Trophoblast cell (in vitro differentiated cells and primary cell): Measurements from ENCODE around the gene JMJD1C.

ENCODE experiments used
- DNase-seq, 2 donors: peaks; one replicate each; pipeline ENCODE4 v3.0.0-alpha.2; 2016
- H2AFZ ChIP-seq: 2 replicates; pipeline ENCODE4 v1.6.1; 2013; ENCODE audit warnings: low read length, moderate library complexity, mild to moderate bottlenecking; ENCODE audit not compliant: insufficient read depth, poor library complexity
- H2AK5ac ChIP-seq: 2 replicates; pipeline ENCODE4 v1.6.1; 2013; ENCODE audit warnings: mild to moderate bottlenecking, low read length
- H2BK120ac ChIP-seq: 2 replicates; pipeline ENCODE4 v1.6.1; 2013; ENCODE audit warnings: low read length, mild to moderate bottlenecking, moderate library complexity; ENCODE audit not compliant: insufficient read depth, poor library complexity
- H2BK12ac ChIP-seq: 2 replicates; pipeline ENCODE4 v1.6.1; 2013; ENCODE audit warnings: mild to moderate bottlenecking, low read length, moderate library complexity
- H2BK5ac ChIP-seq: 2 replicates; pipeline ENCODE4 v1.6.1; 2013; ENCODE audit warnings: low read length, low read depth, moderate library complexity, mild to moderate bottlenecking; ENCODE audit not compliant: poor library complexity
- H3K14ac ChIP-seq: 2 replicates; pipeline ENCODE4 v1.6.1; 2013; ENCODE audit warnings: mild to moderate bottlenecking, low read length
- H3K18ac ChIP-seq: 2 replicates; pipeline ENCODE4 v1.6.1; 2013; ENCODE audit warnings: mild to moderate bottlenecking, low read length
- H3K23ac ChIP-seq: 2 replicates; pipeline ENCODE4 v1.6.1; 2013; ENCODE audit warnings: low read length
- H3K27ac ChIP-seq: 2 replicates; pipeline ENCODE4 v1.5.1; 2013; ENCODE audit warnings: low read depth, mild to moderate bottlenecking, inconsistent platforms, low read length, moderate library complexity
- H3K27me3 ChIP-seq: 2 replicates; pipeline ENCODE4 v1.6.1; 2013; ENCODE audit warnings: inconsistent platforms, mild to moderate bottlenecking, low read length, moderate library complexity; ENCODE audit not compliant: insufficient read depth
- H3K36me3 ChIP-seq, 2 experiments: 1 replicate in 1 of 2; 2 replicates in 1 of 2; pipeline ENCODE4 v1.6.1; 2013; ENCODE audit warnings: low read length in 2 of 2, mild to moderate bottlenecking in 2 of 2, moderate library complexity in 1 of 2; ENCODE audit not compliant: insufficient read depth in 2 of 2, control insufficient read depth in 1 of 2
- H3K4ac ChIP-seq: 2 replicates; pipeline ENCODE4 v1.6.1; 2013; ENCODE audit warnings: low read depth, mild to moderate bottlenecking, low read length, moderate library complexity
- H3K4me1 ChIP-seq, 2 experiments: 1 replicate in 1 of 2; 2 replicates in 1 of 2; pipeline ENCODE4 v1.6.1; 2013; ENCODE audit warnings: low read length in 2 of 2, mild to moderate bottlenecking in 2 of 2, moderate library complexity in 1 of 2; ENCODE audit not compliant: insufficient read depth in 2 of 2, control insufficient read depth in 1 of 2
- H3K4me2 ChIP-seq: 2 replicates; pipeline ENCODE4 v1.6.1; 2013; ENCODE audit warnings: inconsistent platforms, mild to moderate bottlenecking, low read length, moderate library complexity
- H3K4me3 ChIP-seq: 2 replicates; pipeline ENCODE4 v1.5.1; 2013; ENCODE audit warnings: mild to moderate bottlenecking, low read depth, low read length, inconsistent platforms
- H3K79me1 ChIP-seq: one replicate; pipeline ENCODE4 v1.6.1; 2013; ENCODE audit warnings: low read length
- H3K79me2 ChIP-seq: 2 replicates; pipeline ENCODE4 v1.6.1; 2013; ENCODE audit warnings: low read length, mild to moderate bottlenecking; ENCODE audit not compliant: control insufficient read depth, insufficient read depth, poor library complexity
- H3K9ac ChIP-seq: 2 replicates; pipeline ENCODE4 v1.6.1; 2013; ENCODE audit warnings: mild to moderate bottlenecking, low read length
- H3K9me3 ChIP-seq: 2 replicates; pipeline ENCODE4 v1.6.1; 2013; ENCODE audit warnings: low read depth, mild to moderate bottlenecking, control low read depth, inconsistent platforms, low read length; ENCODE audit not compliant: insufficient read depth
- H4K12ac ChIP-seq: 2 replicates; pipeline ENCODE4 v1.6.1; 2013; ENCODE audit warnings: low read depth, mild to moderate bottlenecking, low read length, moderate library complexity
- H4K8ac ChIP-seq: 2 replicates; pipeline ENCODE4 v1.6.1; 2013; ENCODE audit warnings: low read depth, mild to moderate bottlenecking, low read length, moderate library complexity
- H4K91ac ChIP-seq: one replicate; pipeline ENCODE4 v1.6.1; 2013; ENCODE audit warnings: low read depth, mild to moderate bottlenecking, low read length, moderate library complexity
- WGBS: extraction: QIAGEN DNeasy Blood & Tissue Kit; methylation state at CpG from one replicate; pipeline ENCODE4 v1.1.7; 2013; ENCODE audit warnings: missing lambda C conversion rate; ENCODE audit not compliant: insufficient read length, insufficient coverage; ENCODE audit errors: extremely low coverage; 5-methylcytosine and 5-hydroxymethylcytosine counted together

Gene JMJD1C

GRCh38 chr10:63390521-63390920, 75.3 kb downstream of the JMJD1C start:
- H3K4me3 ChIP-seq: no peak overlapping the region

DNA sequence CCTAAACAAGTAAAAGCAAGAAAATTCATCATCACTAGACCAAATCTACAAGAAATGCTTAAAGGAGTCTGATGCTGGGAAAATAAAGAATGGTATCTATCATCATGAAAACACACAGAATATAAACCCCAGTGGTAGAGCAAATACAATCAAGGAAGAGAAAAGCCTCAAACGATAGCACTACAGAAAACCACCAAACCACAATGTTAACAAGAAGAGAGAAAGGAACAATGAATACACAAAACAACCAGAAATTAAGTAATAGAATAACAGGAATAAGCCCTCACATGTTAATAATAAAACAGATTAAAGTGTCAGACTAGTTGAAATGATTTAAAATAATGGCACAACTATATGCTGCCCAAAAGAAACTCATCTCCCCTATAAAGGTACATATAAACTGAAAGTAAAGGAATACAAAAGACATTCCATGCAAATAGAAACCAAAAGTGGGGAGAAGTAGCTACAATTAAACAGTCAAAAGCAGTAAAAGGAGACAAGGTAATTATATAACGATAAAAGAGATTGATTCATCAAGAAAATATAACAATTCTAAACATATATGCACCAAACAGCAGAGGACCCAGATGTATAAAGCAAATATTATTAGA, 77.3 kb downstream of the JMJD1C start:
- Histone ChIP-seq H3K18ac (no peak overlapping the region), H3K9ac (no peak overlapping the region), H2AFZ (no peak overlapping the region), H2BK12ac (no peak overlapping the region), H4K91ac (no peak overlapping the region), H3K4me1 (no peaks in the 10 kb centered on the region), H3K9me3 (peaks cover 1% of the 10 kb centered on the region), H2BK5ac (no peak overlapping the region), H3K23ac (no peak overlapping the region), H3K4me2 (no peak overlapping the region), H2AK5ac (no peak overlapping the region), H3K79me1 (no peaks in the 10 kb centered on the region), H3K4ac (no peak overlapping the region), H3K36me3 (no peaks in the 10 kb centered on the region), H3K27ac (no peak overlapping the region), H3K79me2 (peaks cover 2% of the 10 kb centered on the region), H3K14ac (no peak overlapping the region), H3K4me3 (no peak overlapping the region), H4K12ac (no peak overlapping the region), H4K8ac (no peak overlapping the region), H3K27me3 (no peaks in the 10 kb centered on the region), H2BK120ac (no peak overlapping the region)
- no peak for DNase-seq
- no CpG with 5 or more reads among the region's 2 CpGs for WGBS

More at GRCh38 chr10:63390521-63390920, 75.3 kb downstream of the JMJD1C start:
- Histone ChIP-seq H2BK120ac (no peak overlapping the region), H3K79me2 (peaks cover 2% of the 10 kb centered on the region), H2AK5ac (no peak overlapping the region), H4K8ac (no peak overlapping the region), H3K36me3 (no peaks in the 10 kb centered on the region), H3K27me3 (no peaks in the 10 kb centered on the region), H3K14ac (no peak overlapping the region), H3K9me3 (peaks cover 1% of the 10 kb centered on the region), H3K4me2 (no peak overlapping the region), H3K4ac (no peak overlapping the region), H3K79me1 (no peaks in the 10 kb centered on the region), H4K12ac (no peak overlapping the region), H2AFZ (no peak overlapping the region), H2BK5ac (no peak overlapping the region), H3K4me1 (no peaks in the 10 kb centered on the region), H3K18ac (no peak overlapping the region), H3K23ac (no peak overlapping the region), H3K9ac (no peak overlapping the region), H3K27ac (no peak overlapping the region), H2BK12ac (no peak overlapping the region), H4K91ac (no peak overlapping the region)
- no peak for DNase-seq
- no CpG with 5 or more reads among the region's 1 CpG for WGBS

GRCh38 chr10:63385254-63385653, 80.5 kb downstream of the JMJD1C start:
- Histone ChIP-seq H3K27ac (no peak overlapping the region), H2BK12ac (no peak overlapping the region), H2AFZ (no peak overlapping the region), H3K14ac (no peak overlapping the region), H2BK5ac (no peak overlapping the region), H3K23ac (no peak overlapping the region), H3K4me2 (no peak overlapping the region), H3K18ac (no peak overlapping the region), H3K4me1 (no peaks in the 10 kb centered on the region), H2BK120ac (no peak overlapping the region), H4K12ac (no peak overlapping the region), H4K8ac (no peak overlapping the region), H4K91ac (no peak overlapping the region), H3K4ac (no peak overlapping the region), H3K36me3 (no peaks in the 10 kb centered on the region), H2AK5ac (no peak overlapping the region), H3K27me3 (no peaks in the 10 kb centered on the region), H3K9ac (no peak overlapping the region), H3K79me2 (peaks cover 2% of the 10 kb centered on the region), H3K9me3 (peaks cover 1% of the 10 kb centered on the region), H3K4me3 (no peak overlapping the region), H3K79me1 (no peaks in the 10 kb centered on the region)
- DNase-seq: no peak
- no CpG with 5 or more reads among the region's 5 CpGs for WGBS

GRCh38 chr10:63384675-63385074, 81.1 kb downstream of the JMJD1C start:
- no peak overlapping the region for H3K4me3 ChIP-seq
- H3K36me3 ChIP-seq: peaks cover 2% of the 10 kb centered on the region in 2 experiments
- no peak overlapping the region for H4K12ac ChIP-seq
- no peak overlapping the region for H4K8ac ChIP-seq
- peaks cover 2% of the 10 kb centered on the region for H3K79me2 ChIP-seq
- no peak overlapping the region for H3K18ac ChIP-seq
- no peaks in the 10 kb centered on the region for H3K79me1 ChIP-seq
- no peak overlapping the region for H3K4me2 ChIP-seq
- no peak overlapping the region for H2AFZ ChIP-seq
- no peaks in the 10 kb centered on the region for H3K27me3 ChIP-seq
- no peak overlapping the region for H3K14ac ChIP-seq
- H2BK120ac ChIP-seq: no peak overlapping the region
- no peak overlapping the region for H2AK5ac ChIP-seq
- H2BK5ac ChIP-seq: no peak overlapping the region
- no peak overlapping the region for H3K23ac ChIP-seq
- no peak overlapping the region for H3K27ac ChIP-seq
- DNase-seq: no peak
- peaks cover 1% of the 10 kb centered on the region for H3K9me3 ChIP-seq
- no CpG with 5 or more reads among the region's 2 CpGs for WGBS
- no peaks in the 10 kb centered on the region for H3K4me1 ChIP-seq
- H2BK12ac ChIP-seq: no peak overlapping the region
- H3K9ac ChIP-seq: no peak overlapping the region
- H4K91ac ChIP-seq: no peak overlapping the region
- H3K4ac ChIP-seq: no peak overlapping the region
